Cortex of kidney (tissue), 1 donor: Measurements from ENCODE around the gene ZNF860.
"Not testable (repeated sequence)": the region's sequence is repeated elsewhere in the genome, so short reads cannot be mapped to it uniquely, and the experiment has no call there.

ENCODE experiments used
- DNase-seq: peaks from one replicate; lab custom pipeline; 2025; lab: John Stamatoyannopoulos, UW

Gene ZNF860

GRCh38 chr3:31997500-31997899 lies 15.9 kb downstream of the ZNF860 start:
- no peak for DNase-seq

DNA sequence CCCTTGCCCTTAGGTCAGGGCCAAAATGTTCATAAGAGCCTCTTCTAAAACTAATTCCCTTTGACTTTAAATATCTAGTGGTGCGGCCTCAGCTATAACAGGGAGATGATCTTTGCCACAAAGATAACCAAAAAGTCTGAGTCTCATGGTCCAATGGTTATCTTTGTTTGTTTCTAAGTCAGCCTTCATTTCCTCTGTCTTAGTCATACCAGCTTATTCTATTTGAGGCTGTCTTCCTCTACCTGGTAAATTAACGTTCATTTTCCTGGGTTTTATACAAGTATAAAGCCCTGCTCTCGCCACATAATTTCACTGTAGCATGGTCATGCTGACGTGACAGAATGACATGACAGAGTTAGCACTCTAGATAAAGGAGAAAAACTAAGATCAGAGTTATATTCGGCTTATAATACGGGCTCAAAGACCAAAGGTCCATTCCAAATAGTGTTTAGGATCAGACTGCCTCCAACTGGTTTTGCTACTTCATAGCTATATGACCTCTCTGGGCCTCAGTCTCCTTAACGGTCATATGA lies 18.4 kb downstream of the ZNF860 start:
- no peak for DNase-seq

DNA sequence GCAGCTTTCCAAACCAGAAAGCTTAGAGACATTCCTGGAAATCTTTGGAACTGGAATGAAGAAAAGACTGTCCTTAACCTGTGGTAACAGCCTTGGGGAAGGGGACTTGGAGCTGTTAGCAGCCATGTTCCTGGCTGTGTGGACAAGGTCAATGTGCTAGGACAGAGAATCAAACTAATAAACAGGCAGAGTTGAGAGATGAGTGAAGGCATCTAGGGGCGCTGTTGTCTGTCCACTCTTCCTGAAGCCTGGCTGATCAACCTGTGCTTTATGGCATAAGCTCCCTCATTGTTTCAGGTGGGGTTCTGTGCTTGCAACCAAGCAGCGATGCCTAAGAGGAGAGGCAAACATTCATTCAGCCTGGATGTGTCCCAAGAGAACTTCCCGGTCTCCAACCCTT lies 19.3 kb downstream of the ZNF860 start:
- DNase-seq: no peak

GRCh38 chr3:32002561-32003368 lies 21.2 kb downstream of the ZNF860 start:
- no peak for DNase-seq

GRCh38 chr3:32003380-32003779 lies 21.8 kb downstream of the ZNF860 start:
- DNase-seq: no peak

DNA sequence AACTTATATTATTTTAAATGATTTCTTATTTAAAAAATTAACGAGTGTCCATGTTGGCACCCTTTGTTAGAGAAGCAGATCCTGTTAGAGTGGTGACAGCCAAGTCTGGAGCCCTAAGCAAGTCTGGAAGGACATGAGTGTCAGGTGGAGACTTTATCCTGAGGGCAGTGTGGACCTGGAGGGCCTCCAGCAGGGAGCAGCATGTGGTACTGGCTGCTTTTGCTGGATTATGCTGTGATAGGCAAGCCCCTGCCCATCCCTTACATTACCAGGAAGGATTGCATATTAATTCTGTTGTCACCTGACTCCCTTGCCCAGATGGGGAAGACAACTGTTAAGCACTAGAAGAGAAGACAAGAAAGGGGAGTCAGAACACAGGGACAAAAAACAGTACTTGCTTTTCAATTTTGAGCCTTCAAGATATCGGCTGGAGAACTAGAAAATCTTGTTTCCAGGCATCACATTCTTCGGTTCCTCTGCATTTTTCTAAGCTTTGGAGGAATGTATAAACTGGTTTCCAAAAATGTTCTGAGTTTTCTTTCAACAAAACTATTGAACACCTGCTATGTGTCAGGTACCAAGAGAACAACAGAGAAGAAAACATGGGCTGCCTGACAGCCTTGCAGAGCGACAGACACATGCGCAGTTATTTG lies 22.7 kb downstream of the ZNF860 start:
- DNase-seq: no peak

DNA sequence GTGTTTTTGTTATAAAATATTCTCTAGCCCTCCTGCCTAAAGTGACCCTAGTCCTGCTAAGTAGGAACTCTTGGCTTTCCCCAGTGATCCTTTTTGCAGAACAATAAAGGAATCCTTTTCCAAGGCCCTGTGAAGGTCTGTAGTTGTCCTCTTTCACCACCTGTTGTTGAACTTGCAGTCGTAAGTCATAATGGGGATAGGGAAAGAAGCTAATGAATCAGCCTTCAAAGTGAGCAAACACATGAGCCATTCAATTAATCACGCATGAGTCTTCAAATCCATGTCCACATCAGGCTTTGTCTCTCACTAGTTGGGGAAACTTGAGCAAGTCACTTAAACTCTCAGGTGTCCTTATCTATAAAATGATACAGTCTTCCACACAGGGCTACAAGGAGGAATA lies 27.6 kb downstream of the ZNF860 start:
- no peak for DNase-seq

DNA sequence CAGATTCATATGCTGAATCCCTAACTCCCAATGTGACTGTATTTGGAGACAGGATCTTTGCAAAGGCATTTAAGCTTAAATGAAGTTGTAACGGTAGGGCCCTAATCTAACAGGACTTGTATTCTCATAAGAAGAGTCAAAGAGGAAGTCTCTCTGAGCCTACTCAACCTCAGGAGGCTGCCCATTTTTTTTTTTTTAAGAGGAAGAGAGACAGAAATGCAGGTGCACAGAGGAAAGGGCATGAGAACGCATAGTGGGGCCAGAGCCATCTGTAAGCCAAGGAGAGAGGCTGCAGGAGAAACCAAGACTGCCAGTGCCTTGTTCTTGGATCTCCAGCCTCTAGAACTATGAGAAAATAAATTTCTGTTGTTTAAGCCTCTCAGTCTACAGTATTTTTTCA lies 28.4 kb downstream of the ZNF860 start:
- DNase-seq: no peak

DNA sequence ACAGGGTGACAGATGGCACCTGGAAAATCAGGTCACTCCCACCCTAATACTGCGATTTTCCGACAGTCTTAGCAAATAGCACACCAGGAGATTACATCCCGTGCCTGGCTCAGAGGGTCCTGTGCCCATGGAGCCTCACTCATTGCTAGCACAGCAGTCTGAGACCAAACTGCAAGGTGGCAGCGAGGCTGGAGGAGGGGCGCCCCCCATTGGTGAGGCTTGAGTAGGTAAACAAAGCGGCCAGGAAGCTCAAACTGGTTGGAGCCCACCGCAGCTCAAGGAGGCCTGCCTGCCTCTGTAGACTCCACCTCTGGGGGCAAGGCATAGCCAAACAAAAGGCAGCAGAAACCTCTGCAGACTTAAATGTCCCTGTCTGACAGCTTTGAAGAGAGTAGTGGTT lies 29.1 kb downstream of the ZNF860 start:
- not testable (repeated sequence) for DNase-seq

DNA sequence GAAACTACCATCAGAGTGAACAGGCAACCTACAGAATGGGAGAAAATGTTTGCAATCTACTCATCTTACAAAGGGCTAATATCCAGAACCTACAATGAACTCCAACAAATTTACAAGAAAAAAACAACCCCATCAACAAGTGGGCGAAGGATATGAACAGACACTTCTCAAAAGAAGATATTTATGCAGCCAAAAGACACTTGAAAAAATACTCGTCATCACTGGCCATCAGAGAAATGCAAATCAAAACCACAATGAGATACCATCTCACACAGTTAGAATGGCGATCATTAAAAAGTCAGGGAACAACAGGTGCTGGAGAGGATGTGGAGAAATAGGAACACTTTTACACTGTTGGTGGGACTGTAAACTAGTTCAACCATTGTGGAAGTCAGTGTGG lies 34.1 kb downstream of the ZNF860 start:
- not testable (repeated sequence) for DNase-seq

DNA sequence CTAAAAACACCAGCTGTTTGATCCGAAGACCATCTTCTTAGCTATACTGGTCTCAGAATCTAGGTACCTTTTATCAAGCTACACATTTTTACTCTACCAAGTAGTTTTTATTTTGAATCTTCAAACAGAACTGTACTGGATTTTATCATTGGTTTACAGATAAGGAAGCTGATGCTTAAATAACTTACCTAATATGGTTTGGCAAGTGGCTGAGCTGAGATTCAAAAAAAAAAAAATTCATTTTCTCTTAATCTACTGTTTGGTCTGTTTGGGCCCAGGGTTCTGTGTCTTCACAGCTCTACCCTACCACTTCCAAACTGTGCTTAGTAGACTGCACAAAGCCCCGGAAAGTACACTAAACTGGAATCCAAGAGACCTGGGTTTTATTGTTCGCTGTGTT lies 35.7 kb downstream of the ZNF860 start:
- no peak for DNase-seq

DNA sequence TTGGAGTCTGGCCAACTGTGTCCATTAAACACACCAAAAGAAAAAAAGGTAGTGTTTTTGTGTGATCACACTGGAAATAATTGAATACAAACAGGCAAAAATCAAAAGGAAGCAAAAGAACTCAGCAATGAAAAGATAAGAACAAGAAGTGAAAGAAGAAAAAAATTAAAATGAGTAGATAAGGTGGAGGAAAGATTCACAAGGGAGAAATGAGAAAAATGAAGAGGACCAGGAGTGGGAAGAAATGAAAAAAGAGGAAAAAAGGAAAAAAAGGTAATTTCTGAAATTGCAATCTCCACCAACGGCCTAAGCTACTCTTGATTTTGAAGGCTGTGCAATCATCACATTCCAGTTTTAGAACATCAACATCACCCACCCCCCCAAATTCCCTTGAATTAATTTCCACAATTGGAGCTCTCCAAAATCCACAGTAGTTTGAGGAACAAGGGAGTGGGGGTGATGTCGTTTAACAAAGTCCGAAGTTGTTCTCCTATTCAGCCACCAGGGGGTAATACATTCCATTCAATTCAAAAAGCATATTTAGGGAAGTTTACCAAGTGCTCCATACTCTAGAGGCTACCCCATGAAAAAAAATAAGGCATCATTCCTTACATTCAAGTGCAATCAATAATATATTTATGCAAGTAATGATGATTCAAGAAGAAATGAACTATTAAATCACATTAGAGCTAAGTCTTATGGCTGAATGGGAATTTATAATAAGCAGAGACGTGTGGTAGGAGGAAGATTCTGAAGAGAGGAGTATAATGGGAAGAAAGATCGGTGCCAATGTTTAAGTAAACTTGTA lies 37.4 kb downstream of the ZNF860 start:
- DNase-seq: no peak

- DNase-seq: no peak
Measured at GRCh38 chr3:32021155-32021554, 39.6 kb downstream of the ZNF860 start.

GRCh38 chr3:32021748-32022147 lies 40.2 kb downstream of the ZNF860 start:
- no peak for DNase-seq

DNA sequence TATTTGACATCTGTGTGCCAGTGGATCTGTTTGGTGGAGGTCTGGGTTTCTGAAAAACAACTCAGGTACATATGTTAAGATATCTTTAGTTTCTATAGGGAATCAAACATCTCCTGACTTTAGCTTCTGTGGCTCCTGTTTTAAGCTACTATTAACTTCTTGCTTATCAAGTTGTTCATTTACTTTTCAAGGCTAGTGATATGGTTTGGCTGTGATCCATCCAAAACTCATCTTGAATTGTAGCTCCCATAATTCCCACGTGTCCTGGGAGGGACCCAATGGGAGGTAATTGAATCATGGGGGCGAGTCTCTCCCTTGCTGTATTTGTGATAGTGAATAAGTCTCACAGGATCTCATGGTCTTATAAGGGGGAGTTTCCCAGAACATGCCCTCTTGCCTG lies 41.4 kb downstream of the ZNF860 start:
- DNase-seq: no peak

DNA sequence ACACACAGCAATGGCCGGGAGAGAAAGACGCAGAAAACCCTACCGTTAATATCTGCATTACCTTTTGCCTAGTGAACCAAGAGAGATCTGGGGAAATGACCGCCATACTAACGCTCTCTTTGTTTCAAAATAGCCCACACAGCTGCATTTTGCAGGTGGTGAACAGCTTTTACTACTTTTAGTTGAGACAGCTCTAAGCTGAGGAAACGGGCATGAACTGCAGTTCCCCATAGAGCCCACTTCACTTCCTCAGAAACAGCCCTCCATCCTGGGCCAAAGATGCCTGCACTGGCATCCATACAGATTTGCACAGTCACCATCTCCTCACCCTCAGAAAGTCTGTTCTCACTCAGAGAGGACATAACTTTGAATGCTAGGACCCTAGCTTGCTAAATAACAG lies 45.0 kb downstream of the ZNF860 start:
- DNase-seq: no peak

DNA sequence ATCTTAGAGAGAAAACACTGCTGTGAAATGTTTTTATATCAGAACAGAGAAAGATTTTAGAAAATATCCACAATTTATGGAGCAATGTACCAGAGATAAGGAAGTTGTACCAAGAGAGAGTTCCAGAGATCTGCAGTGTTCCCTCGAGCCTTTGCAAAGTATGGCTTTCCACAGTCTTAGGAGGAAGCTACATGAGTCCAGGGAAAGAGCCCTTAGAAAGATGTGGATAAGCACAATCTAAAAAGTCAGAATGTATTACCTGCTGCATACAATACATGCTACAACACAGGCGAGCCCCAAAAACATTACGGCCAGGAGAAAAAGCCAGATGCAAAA lies 56.4 kb downstream of the ZNF860 start:
- no peak for DNase-seq

GRCh38 chr3:32041316-32041715 lies 59.8 kb downstream of the ZNF860 start:
- DNase-seq: no peak
